H1 (cell line): ENCODE results near the gene ABCC10. TPM values are rescaled to one million over a fixed set of nuclear protein-coding genes. Genes with fewer than 3 reads are reported as not detected.

Experiments used
- BACH1 ChIP-seq: IDR thresholded peaks from 2 replicates; pipeline ENCODE4 v1.6.1; 2012; ENCODE audit warnings: low read length, improper control_type of control experiment
- CHD1 ChIP-seq: IDR thresholded peaks from 2 replicates; pipeline ENCODE4 v1.6.1; 2012; ENCODE audit warnings: low read depth, low read length, improper control_type of control experiment
- CREB1 ChIP-seq: IDR thresholded peaks from 2 replicates; pipeline ENCODE4 v1.6.1; 2012; ENCODE audit warnings: inconsistent platforms
- CTBP2 ChIP-seq: IDR thresholded peaks from 2 replicates; pipeline ENCODE4 v1.7.0; 2011; ENCODE audit warnings: borderline replicate concordance, mild to moderate bottlenecking, moderate library complexity, mixed read lengths, low read length; ENCODE audit not compliant: insufficient read depth, insufficient read length
- GABPA ChIP-seq: IDR thresholded peaks from 2 replicates; pipeline ENCODE4 v1.6.1; 2011; ENCODE audit warnings: mild to moderate bottlenecking, low read length, moderate library complexity, borderline replicate concordance; ENCODE audit not compliant: insufficient read depth
- GTF2F1 ChIP-seq: IDR thresholded peaks from 2 replicates; pipeline ENCODE4 v1.6.1; 2012; ENCODE audit warnings: low read depth, low read length, improper control_type of control experiment, borderline replicate concordance
- JUN ChIP-seq: IDR thresholded peaks from 2 replicates; pipeline ENCODE4 v1.6.1; 2011; ENCODE audit warnings: low read depth, mild to moderate bottlenecking, improper control_type of control experiment, low read length
- KDM1A ChIP-seq: fragments of 200-600, 300-600 bp; sonication (generic); IDR thresholded peaks from 2 replicates; pipeline ENCODE4 v1.7.1; 2016; ENCODE audit warnings: mild to moderate bottlenecking, low read length, borderline replicate concordance
- KDM4A ChIP-seq: IDR thresholded peaks from one replicate; pipeline ENCODE4 v1.7.1; 2012; ENCODE audit warnings: low read depth, mild to moderate bottlenecking, moderate library complexity, low read length, inconsistent platforms; ENCODE audit not compliant: severe bottlenecking
- KDM5A ChIP-seq: fragments of 200-600 bp; IDR thresholded peaks from 2 replicates; pipeline ENCODE4 v1.7.1; 2012; ENCODE audit warnings: mild to moderate bottlenecking, low read length, inconsistent platforms, mixed read lengths
- MAFK ChIP-seq: IDR thresholded peaks from 2 replicates; pipeline ENCODE4 v1.6.1; 2012; ENCODE audit warnings: low read depth, mild to moderate bottlenecking, improper control_type of control experiment, low read length
- NANOG ChIP-seq: IDR thresholded peaks from 2 replicates; pipeline ENCODE4 v1.6.1; 2011; ENCODE audit warnings: low read length, low read depth, mild to moderate bottlenecking, inconsistent platforms; ENCODE audit not compliant: insufficient read depth, poor library complexity, severe bottlenecking
- PHF8 ChIP-seq: fragments of 200-600 bp; sonication (generic); conservative IDR thresholded peaks from 2 replicates; pipeline ENCODE4 v1.7.1; 2012; ENCODE audit warnings: low read depth, mild to moderate bottlenecking, inconsistent platforms, low read length, moderate library complexity
- POLR2AphosphoS5 ChIP-seq: IDR thresholded peaks from 2 replicates; pipeline ENCODE4 v1.6.1; 2011; ENCODE audit warnings: low read depth, low read length
- RFX5 ChIP-seq: IDR thresholded peaks from 2 replicates; pipeline ENCODE4 v1.6.1; 2011; ENCODE audit warnings: low read depth, low read length, improper control_type of control experiment, borderline replicate concordance
- RXRA ChIP-seq: IDR thresholded peaks from 2 replicates; pipeline ENCODE4 v1.6.1; 2011; ENCODE audit warnings: low read depth, mild to moderate bottlenecking, low read length, moderate library complexity; ENCODE audit not compliant: insufficient read depth
- SAP30 ChIP-seq: fragments of 300-600 bp; sonication (generic); IDR thresholded peaks from 2 replicates; pipeline ENCODE4 v1.7.1; 2012; ENCODE audit warnings: low read length, moderate library complexity, mild to moderate bottlenecking, inconsistent platforms; ENCODE audit not compliant: insufficient read depth, insufficient replicate concordance
- SIRT6 ChIP-seq: IDR thresholded peaks from one replicate; pipeline ENCODE4 v1.7.1; 2012; ENCODE audit warnings: low read length, inconsistent platforms
- SP1 ChIP-seq: IDR thresholded peaks from 2 replicates; pipeline ENCODE4 v1.6.1; 2011; ENCODE audit warnings: low read depth, low read length
- SP4 ChIP-seq: IDR thresholded peaks from 2 replicates; pipeline ENCODE4 v1.6.1; 2012; ENCODE audit warnings: low read length, inconsistent platforms
- TEAD4 ChIP-seq: IDR thresholded peaks from 2 replicates; pipeline ENCODE4 v1.6.1; 2012; ENCODE audit warnings: low read depth, low read length, inconsistent platforms, mixed read lengths
- polyA plus RNA-seq, 7 experiments: library from polyadenylated mRNA; depleted of rRNA in 3 of 7; stranded (reverse) in 5 of 7; unstranded in 2 of 7; fragments of >200 nt in 5 of 7; fragments of 200-250 nt in 2 of 7; gene quantifications; 1 replicate in 5 of 7; 2 replicates in 1 of 7; 4 replicates in 1 of 7; pipeline versions ENCODE4 v1.2.1 to v1.2.3, GENCODE V29; 2011 to 2013; ENCODE audit warnings: missing spikeins in 2 of 7, mixed read lengths in 2 of 7
- total RNA-seq: library from RNA; stranded (reverse); fragmentation: NEBNext Ultra II Directional; extraction: Animal tissue kit (Norgen Biotek cat#: 25700); gene quantifications from 2 replicates; pipeline ENCODE4 v1.2.1, GENCODE V29; 2021
- TF ChIP-seq, protein P1 (sequence below): IDR thresholded peaks from 2 replicates; pipeline ENCODE4 v1.6.1; 2011; ENCODE audit warnings: low read depth, mild to moderate bottlenecking, low read length; ENCODE audit not compliant: insufficient read depth
- TF ChIP-seq, protein P2 (sequence below): IDR thresholded peaks from 2 replicates; pipeline ENCODE4 v1.6.1; 2011; ENCODE audit warnings: low read length, improper control_type of control experiment

ABCC10 gene
- total and polyA plus RNA-seq, 2 of the 8 experiments (the other 6 are each of a cell fraction or from before 2014, with no cell fraction given): 15.5 to 24.6 TPM

DNA sequence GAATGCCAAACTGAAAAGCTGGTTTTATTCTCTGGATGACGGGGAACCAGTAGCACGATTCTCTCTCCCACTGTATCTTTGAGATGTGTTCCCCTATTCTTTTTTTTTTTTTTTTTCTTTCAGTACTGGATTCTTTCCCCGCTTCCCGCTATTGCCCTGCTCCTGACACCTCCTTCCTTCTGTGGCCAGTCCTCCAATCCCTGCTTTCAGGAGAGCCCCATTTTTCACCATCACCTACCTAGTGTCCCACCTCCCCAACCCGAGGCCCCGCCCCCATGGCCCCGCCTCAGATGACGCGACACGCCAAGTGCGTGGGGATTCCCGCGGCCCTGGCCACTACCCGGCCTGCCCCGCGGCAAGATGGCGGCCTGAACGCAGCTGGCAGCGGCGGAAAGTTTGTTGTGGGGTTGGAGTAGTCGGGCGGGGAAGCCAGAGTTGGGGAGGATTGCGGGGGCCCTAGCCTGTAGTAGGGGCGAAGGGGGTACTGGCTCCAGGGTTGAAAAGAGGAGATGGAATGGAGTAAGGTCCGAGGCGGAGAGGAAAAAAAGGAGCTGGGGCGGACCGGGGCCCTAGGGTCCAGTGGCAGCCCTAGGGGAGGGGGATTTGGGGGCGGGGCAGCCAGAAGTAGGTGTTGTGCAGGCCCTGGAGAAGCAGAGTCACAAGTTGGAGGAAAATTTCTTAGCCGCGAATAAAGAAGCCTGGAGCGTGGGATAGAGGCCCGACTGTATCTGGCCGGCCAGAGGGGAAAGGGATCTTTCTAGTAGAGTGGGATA, 50.1 kb downstream of the ABCC10 start, which contains the start of gene TJAP1 (continued):
- TF ChIP-seq BACH1: peak; percentile 46; the same call in 1 of the 2 replicates
- TF ChIP-seq RXRA: no peak
- no peak for TF ChIP-seq RFX5
- TF ChIP-seq, protein P1, sequence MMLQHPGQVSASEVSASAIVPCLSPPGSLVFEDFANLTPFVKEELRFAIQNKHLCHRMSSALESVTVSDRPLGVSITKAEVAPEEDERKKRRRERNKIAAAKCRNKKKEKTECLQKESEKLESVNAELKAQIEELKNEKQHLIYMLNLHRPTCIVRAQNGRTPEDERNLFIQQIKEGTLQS: no peak
- TF ChIP-seq KDM5A: peak; percentile 93
- no peak for TF ChIP-seq SIRT6
- TF ChIP-seq POLR2AphosphoS5: peak; percentile 96
- TF ChIP-seq TEAD4: no peak
- TF ChIP-seq JUN: no peak
- TF ChIP-seq SP4: no peak
- no peak for TF ChIP-seq GABPA
- TF ChIP-seq GTF2F1: no peak
- TF ChIP-seq NANOG: no peak
- TF ChIP-seq KDM4A: no peak
- TF ChIP-seq SAP30: no peak
- TF ChIP-seq CHD1: no peak
- no peak for TF ChIP-seq KDM1A
- TF ChIP-seq CTBP2: no peak
- TF ChIP-seq, protein P2, sequence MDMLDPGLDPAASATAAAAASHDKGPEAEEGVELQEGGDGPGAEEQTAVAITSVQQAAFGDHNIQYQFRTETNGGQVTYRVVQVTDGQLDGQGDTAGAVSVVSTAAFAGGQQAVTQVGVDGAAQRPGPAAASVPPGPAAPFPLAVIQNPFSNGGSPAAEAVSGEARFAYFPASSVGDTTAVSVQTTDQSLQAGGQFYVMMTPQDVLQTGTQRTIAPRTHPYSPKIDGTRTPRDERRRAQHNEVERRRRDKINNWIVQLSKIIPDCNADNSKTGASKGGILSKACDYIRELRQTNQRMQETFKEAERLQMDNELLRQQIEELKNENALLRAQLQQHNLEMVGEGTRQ: no peak
- no peak for TF ChIP-seq SP1
- TF ChIP-seq CREB1: peak; percentile 85
- no peak for TF ChIP-seq MAFK
- TF ChIP-seq PHF8: peak; percentile 98
